NT2/D1 (cell line): ENCODE measurements around the gene LSM12.

ENCODE experiments used
- SUZ12 ChIP-seq: IDR thresholded peaks from 2 replicates; pipeline ENCODE4 v1.6.1; 2011; ENCODE audit not compliant: insufficient read length, insufficient read depth; ENCODE audit errors: extremely low read depth
- YY1 ChIP-seq: IDR thresholded peaks from 2 replicates; pipeline ENCODE4 v1.6.1; 2011; ENCODE audit not compliant: insufficient read length, insufficient read depth
- ZNF274 ChIP-seq: IDR thresholded peaks from 2 replicates; pipeline ENCODE4 v1.6.1; 2011; ENCODE audit warnings: mild to moderate bottlenecking, low read depth, low read length

DNA sequence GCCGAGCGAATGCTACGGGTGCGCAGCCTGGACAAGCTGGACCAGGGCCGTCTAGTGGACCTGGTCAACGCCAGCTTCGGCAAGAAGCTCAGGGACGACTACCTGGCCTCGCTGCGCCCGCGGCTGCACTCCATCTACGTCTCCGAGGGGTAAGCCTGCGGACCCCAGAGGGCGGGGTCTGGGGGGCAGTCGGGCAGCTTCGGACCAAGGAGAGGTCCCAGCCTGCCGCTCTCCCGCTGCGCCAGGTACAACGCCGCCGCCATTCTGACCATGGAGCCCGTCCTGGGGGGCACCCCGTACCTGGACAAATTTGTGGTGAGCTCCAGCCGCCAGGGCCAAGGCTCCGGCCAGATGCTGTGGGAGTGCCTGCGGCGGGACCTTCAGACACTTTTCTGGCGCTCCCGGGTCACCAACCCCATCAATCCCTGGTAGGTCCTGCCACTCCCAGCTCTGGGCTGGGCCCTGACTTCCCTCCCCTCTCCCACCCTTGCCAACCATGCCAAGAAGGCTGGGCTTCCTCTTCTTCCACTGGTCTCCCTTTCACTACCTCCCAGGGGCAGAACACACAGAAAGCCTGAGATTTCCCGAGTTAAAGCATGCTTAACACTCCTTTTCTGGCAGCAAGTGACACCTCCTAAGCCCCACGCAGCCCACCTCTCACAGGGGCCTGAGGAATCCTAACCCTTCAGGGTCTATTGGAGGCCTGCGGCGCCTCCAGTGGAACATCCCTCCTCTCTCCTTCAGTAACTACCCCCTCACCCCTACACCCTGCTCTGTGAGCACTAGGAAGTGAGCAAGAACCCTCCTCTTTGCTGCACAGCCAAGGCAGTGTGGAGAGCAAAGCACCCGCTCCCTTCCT, 58.9 kb downstream of the LSM12 start:
- TF ChIP-seq ZNF274, result no peak
- TF ChIP-seq SUZ12, result no peak
- no peak for TF ChIP-seq YY1
